Hepatocyte (in vitro differentiated cells): ENCODE data around the gene HNRNPF. TPM values are rescaled to one million over a fixed set of nuclear protein-coding genes. Genes with fewer than 3 reads are reported as not detected.

Source experiments
- DNase-seq: peaks from one replicate; pipeline ENCODE4 v3.0.0-alpha.2; 2016; ENCODE audit warnings: low spot score
- H2AFZ ChIP-seq: fragments of 200-600 bp; sonication (generic); 2 replicates; pipeline ENCODE4 v1.6.0; 2016; ENCODE audit warnings: antibody characterized with exemption, mild to moderate bottlenecking
- H3K27ac ChIP-seq: fragments of 200-600 bp; sonication (generic); 2 replicates; pipeline ENCODE4 v1.5.1; 2016; ENCODE audit warnings: mild to moderate bottlenecking
- H3K27me3 ChIP-seq: fragments of 200-600 bp; sonication (generic); 2 replicates; pipeline ENCODE4 v1.6.1; 2016
- H3K36me3 ChIP-seq: fragments of 200-600 bp; sonication (generic); replicated peaks from 2 replicates; pipeline ENCODE4 v1.5.1; 2016; ENCODE audit warnings: low read depth; ENCODE audit not compliant: insufficient read depth
- H3K4me1 ChIP-seq: fragments of 200-600 bp; sonication (generic); 2 replicates; pipeline ENCODE4 v1.5.1; 2016; ENCODE audit warnings: mild to moderate bottlenecking, moderate library complexity; ENCODE audit not compliant: insufficient read depth
- H3K4me2 ChIP-seq: fragments of 200-600 bp; sonication (generic); 2 replicates; pipeline ENCODE4 v1.6.0; 2016
- H3K4me3 ChIP-seq: fragments of 200-600 bp; sonication (generic); 2 replicates; pipeline ENCODE4 v1.5.1; 2016; ENCODE audit warnings: mild to moderate bottlenecking
- H3K79me2 ChIP-seq: fragments of 200-600 bp; sonication (generic); 2 replicates; pipeline ENCODE4 v1.6.0; 2017; ENCODE audit warnings: mild to moderate bottlenecking
- H3K9me2 ChIP-seq: fragments of 200-600 bp; sonication (generic); replicated peaks from 2 replicates; pipeline ENCODE4 v1.6.0; 2017; ENCODE audit warnings: mild to moderate bottlenecking; ENCODE audit not compliant: insufficient read depth
- H3K9me3 ChIP-seq: fragments of 200-600 bp; sonication (generic); 2 replicates; pipeline ENCODE4 v1.5.1; 2016; ENCODE audit warnings: low read depth, mild to moderate bottlenecking
- H4K20me1 ChIP-seq: fragments of 200-600 bp; sonication (generic); 2 replicates; pipeline ENCODE4 v1.6.0; 2016; ENCODE audit warnings: mild to moderate bottlenecking; ENCODE audit not compliant: insufficient read depth, poor library complexity, severe bottlenecking
- EZH2 ChIP-seq: fragments of 200-600 bp; sonication (generic); IDR thresholded peaks from 2 replicates; pipeline ENCODE4 v1.6.1; 2016; ENCODE audit warnings: antibody characterized with exemption, mild to moderate bottlenecking, borderline replicate concordance
- EZH2phosphoT487 ChIP-seq: fragments of 200-600 bp; sonication (generic); IDR thresholded peaks from one replicate; pipeline ENCODE4 v1.6.1; 2018; ENCODE audit warnings: antibody characterized with exemption, mild to moderate bottlenecking, low read depth, moderate library complexity; ENCODE audit not compliant: unreplicated experiment, severe bottlenecking
- WGBS: methylation state at CpG from one replicate; pipeline ENCODE4 v1.1.6; 2016; ENCODE audit warnings: low lambda C conversion rate; ENCODE audit errors: missing lambda C conversion rate; 5-methylcytosine and 5-hydroxymethylcytosine counted together
- polyA plus RNA-seq: library from polyadenylated mRNA; unstranded; fragments of >200 nt; fragmentation: Nextera tagmentation; extraction: Ambion mirVana; gene quantifications from 2 replicates; pipeline ENCODE4 v1.2.1, GENCODE V29; 2016
- total RNA-seq: library from RNA; depleted of rRNA; stranded (reverse); fragments of >200 nt; gene quantifications from 2 replicates; pipeline ENCODE4 v1.2.3, GENCODE V29; 2014
- TF ChIP-seq, protein P1 (sequence below): fragments of 200-600 bp; sonication (generic); IDR thresholded peaks from 2 replicates; pipeline ENCODE4 v1.5.1; 2016; ENCODE audit warnings: antibody characterized with exemption, mild to moderate bottlenecking; ENCODE audit not compliant: poor library complexity

The HNRNPF gene
- total and polyA plus RNA-seq, 2 experiments from 2014 or later, result 134 to 217 TPM

DNA sequence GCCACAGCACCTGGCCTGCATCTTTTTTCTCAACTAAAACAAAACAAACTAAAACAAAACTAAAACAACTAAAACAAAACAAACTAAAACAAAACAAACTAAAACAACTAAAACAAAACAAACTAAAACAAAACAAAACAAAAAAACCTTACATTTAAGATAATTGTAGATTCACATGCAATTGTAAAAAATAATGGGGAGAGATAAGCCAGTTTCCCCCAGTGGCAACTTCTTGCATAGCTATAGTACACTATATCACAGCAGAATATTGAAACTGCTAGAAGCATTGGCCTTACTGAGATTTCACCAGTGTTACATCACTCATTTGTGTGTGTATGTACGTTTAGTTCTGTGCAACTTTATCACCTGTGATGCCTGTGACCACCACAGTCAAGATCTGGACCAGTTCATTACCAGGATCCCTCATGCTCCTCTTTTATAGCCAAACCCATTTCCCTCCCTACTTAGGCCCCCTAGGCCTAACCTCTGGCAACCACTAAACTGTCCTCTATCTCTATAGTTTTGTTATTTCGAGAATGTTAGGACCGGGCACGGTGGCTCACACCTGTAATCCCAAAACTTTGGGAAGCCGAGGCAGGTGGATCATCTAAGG, 28.3 kb downstream of the HNRNPF start:
- H3K79me2 ChIP-seq, result no peaks in the 10 kb centered on the region
- H4K20me1 ChIP-seq, result peaks cover 5% of the 10 kb centered on the region
- H3K4me1 ChIP-seq, result no peaks in the 10 kb centered on the region
- no peaks in the 10 kb centered on the region for H3K27me3 ChIP-seq
- no peak overlapping the region for H3K27ac ChIP-seq
- no peaks in the 10 kb centered on the region for H3K9me2 ChIP-seq
- no peak for DNase-seq
- H3K4me2 ChIP-seq, result no peak overlapping the region
- H2AFZ ChIP-seq, result no peak overlapping the region
- WGBS, result 80% methylated on average over 5 of the region's 5 CpGs
- no peak for TF ChIP-seq EZH2phosphoT487
- no peaks in the 10 kb centered on the region for H3K9me3 ChIP-seq
- H3K36me3 ChIP-seq, result no peaks in the 10 kb centered on the region
- H3K4me3 ChIP-seq, result no peak overlapping the region

GRCh38 chr10:43377424-43377883, 31.5 kb downstream of the HNRNPF start:
- Histone ChIP-seq H3K9me2 (no peaks in the 10 kb centered on the region), H3K27ac (no peak overlapping the region), H3K4me3 (no peak overlapping the region), H3K27me3 (no peaks in the 10 kb centered on the region), H3K9me3 (no peaks in the 10 kb centered on the region), H2AFZ (no peak overlapping the region), H3K4me1 (no peaks in the 10 kb centered on the region), H3K36me3 (no peaks in the 10 kb centered on the region), H3K79me2 (no peaks in the 10 kb centered on the region), H4K20me1 (no peaks in the 10 kb centered on the region), H3K4me2 (no peak overlapping the region)
- WGBS, result 56% methylated on average over 13 of the region's 13 CpGs
- TF ChIP-seq EZH2 (no peak), EZH2phosphoT487 (no peak)
- TF ChIP-seq, protein P1, sequence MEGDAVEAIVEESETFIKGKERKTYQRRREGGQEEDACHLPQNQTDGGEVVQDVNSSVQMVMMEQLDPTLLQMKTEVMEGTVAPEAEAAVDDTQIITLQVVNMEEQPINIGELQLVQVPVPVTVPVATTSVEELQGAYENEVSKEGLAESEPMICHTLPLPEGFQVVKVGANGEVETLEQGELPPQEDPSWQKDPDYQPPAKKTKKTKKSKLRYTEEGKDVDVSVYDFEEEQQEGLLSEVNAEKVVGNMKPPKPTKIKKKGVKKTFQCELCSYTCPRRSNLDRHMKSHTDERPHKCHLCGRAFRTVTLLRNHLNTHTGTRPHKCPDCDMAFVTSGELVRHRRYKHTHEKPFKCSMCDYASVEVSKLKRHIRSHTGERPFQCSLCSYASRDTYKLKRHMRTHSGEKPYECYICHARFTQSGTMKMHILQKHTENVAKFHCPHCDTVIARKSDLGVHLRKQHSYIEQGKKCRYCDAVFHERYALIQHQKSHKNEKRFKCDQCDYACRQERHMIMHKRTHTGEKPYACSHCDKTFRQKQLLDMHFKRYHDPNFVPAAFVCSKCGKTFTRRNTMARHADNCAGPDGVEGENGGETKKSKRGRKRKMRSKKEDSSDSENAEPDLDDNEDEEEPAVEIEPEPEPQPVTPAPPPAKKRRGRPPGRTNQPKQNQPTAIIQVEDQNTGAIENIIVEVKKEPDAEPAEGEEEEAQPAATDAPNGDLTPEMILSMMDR, result peak; percentile 25
- peak; percentile 66 for DNase-seq

DNA sequence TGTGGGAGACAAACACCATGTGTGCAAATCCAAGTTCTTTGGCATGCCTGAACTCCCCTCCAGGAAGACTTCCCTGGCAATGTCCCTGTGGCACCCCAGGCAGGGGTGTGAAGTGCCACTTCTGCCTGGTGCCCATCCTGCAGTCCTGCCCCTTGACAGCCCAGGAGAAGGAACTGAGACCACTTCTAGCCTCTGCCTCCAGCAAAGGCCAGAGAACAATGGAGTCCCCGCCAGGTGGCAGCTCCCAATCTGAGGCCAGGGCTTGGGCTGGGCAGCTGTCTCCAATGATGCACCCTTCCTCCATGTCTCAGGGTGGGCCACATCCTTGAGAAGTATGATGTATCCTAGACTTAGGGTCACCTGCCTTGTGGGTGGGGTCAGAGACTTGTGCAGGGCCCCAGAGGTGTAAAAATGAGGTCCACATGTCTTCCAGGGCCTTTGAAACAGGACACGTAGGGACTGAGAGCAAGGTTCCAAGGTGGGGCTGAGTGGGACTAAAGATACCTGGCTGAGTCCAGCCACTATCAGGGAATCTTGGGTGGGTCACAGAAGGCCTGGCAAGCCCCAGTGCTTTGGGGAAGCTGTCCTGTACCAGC, 32.1 kb downstream of the HNRNPF start:
- no peaks in the 10 kb centered on the region for H4K20me1 ChIP-seq
- H3K36me3 ChIP-seq, result no peaks in the 10 kb centered on the region
- 67% methylated on average over 2 of the region's 2 CpGs for WGBS
- H3K4me3 ChIP-seq, result no peak overlapping the region
- H3K9me3 ChIP-seq, result no peaks in the 10 kb centered on the region
- no peaks in the 10 kb centered on the region for H3K9me2 ChIP-seq
- TF ChIP-seq, protein P1, result no peak
- TF ChIP-seq EZH2phosphoT487 (no peak), EZH2 (no peak)
- no peaks in the 10 kb centered on the region for H3K4me1 ChIP-seq
- no peak overlapping the region for H2AFZ ChIP-seq
- H3K27me3 ChIP-seq, result no peaks in the 10 kb centered on the region
- DNase-seq, result no peak
- H3K27ac ChIP-seq, result no peak overlapping the region
- no peaks in the 10 kb centered on the region for H3K79me2 ChIP-seq
- no peak overlapping the region for H3K4me2 ChIP-seq

GRCh38 chr10:43376046-43376635, 32.8 kb downstream of the HNRNPF start:
- Histone ChIP-seq H4K20me1 (no peaks in the 10 kb centered on the region), H3K36me3 (no peaks in the 10 kb centered on the region), H3K4me3 (no peak overlapping the region), H2AFZ (no peak overlapping the region), H3K9me3 (no peaks in the 10 kb centered on the region), H3K27me3 (no peaks in the 10 kb centered on the region), H3K9me2 (no peaks in the 10 kb centered on the region), H3K4me2 (no peak overlapping the region), H3K79me2 (no peaks in the 10 kb centered on the region), H3K27ac (no peak overlapping the region), H3K4me1 (no peaks in the 10 kb centered on the region)
- DNase-seq, result no peak
- 90% methylated on average over 9 of the region's 9 CpGs for WGBS
- TF ChIP-seq, protein P1, result no peak
